ENCODE data around the gene TUBA3D. TPM values are rescaled to one million over a fixed set of nuclear protein-coding genes. Genes with fewer than 3 reads are reported as not detected.
"Not testable (repeated sequence)": the region's sequence is repeated elsewhere in the genome, so short reads cannot be mapped to it uniquely, and the experiment has no call there.

TUBA3D gene
- total and polyA plus RNA-seq, 10 of the 15 experiments (the other 5 are each of a cell fraction or from before 2014, with no cell fraction given): 0.04 to 0.37 (median 0.20) TPM; not detected in 6

DNA sequence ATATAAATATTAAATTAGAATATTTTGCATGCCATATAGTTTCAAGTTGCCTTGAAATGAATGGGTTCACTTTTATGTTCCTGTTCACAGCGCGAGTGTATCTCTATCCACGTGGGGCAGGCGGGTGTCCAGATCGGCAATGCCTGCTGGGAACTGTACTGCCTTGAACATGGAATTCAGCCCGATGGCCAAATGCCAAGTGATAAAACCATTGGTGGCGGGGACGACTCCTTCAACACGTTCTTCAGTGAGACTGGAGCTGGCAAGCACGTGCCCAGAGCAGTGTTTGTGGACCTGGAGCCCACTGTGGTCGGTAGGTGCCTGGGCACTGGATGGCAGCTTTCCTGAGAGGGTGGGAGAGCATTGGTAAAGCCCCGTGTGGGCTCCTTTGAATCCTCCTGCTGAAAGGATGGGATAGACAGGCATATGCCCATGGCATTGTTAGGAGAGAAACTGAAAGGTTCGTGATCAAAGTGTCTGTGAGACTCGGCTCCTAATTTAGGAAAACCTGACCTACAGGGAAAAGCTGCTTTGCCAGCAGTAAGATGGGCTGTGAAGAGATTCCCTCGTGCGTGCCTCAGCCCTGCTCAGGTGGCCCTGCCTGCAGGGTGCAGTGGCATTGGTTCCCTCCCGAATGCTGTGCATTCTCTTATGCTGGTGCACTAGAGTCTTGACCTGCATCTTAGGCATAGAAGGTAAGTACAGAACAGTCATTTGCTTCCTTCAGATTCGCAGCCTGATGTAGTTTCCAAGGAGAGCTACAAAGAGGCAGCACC lies 2.3 kb downstream of the TUBA3D start:
- SMC1A ChIA-PET (ENCODE audit: uncharacterized antibody, unreplicated experiment); CTCF ChIA-PET; H3K79me2 ChIP-seq (ENCODE audit: control insufficient read depth, insufficient read depth, low read length); POLR2A ChIA-PET; RAD21 ChIA-PET (ENCODE audit: unreplicated experiment); H3K27ac ChIP-seq (ENCODE audit: control insufficient read depth, insufficient read depth); intact Hi-C loops (cut with micrococcal nuclease; ENCODE audit: unreplicated experiment); in situ Hi-C loops (cut with MboI); H3K9ac ChIP-seq (ENCODE audit: control insufficient read depth, insufficient read depth, low read length); H3K4me2 ChIP-seq (ENCODE audit: control insufficient read depth, insufficient read depth); H2AFZ ChIP-seq (ENCODE audit: control insufficient read depth, low read depth, low read length); H3K9me3 ChIP-seq (replicated peaks; ENCODE audit: control insufficient read depth, insufficient read depth, low read length); H3K36me3 ChIP-seq (ENCODE audit: control insufficient read depth in 2 of 2, insufficient read depth in 2 of 2, low read length in 1 of 2); H3K4me1 ChIP-seq (ENCODE audit: control insufficient read depth, insufficient read depth, low read length); ATAC-seq; H4K20me1 ChIP-seq (ENCODE audit: control insufficient read depth, insufficient read depth); DNase-seq (ENCODE audit: low read depth, low spot score); FAIRE-seq; BruUV-seq (replicated peaks); H3K4me3 ChIP-seq; H3K27me3 ChIP-seq (replicated peaks in 1 of 2; ENCODE audit: control insufficient read depth in 2 of 2, insufficient read depth in 2 of 2, low read length in 1 of 2): not testable (repeated sequence)
- WGBS (ENCODE audit: insufficient coverage, insufficient replicate concordance, low lambda C conversion rate, missing lambda C conversion rate): 97% methylated on average over 15 of the region's 18 CpGs

DNA sequence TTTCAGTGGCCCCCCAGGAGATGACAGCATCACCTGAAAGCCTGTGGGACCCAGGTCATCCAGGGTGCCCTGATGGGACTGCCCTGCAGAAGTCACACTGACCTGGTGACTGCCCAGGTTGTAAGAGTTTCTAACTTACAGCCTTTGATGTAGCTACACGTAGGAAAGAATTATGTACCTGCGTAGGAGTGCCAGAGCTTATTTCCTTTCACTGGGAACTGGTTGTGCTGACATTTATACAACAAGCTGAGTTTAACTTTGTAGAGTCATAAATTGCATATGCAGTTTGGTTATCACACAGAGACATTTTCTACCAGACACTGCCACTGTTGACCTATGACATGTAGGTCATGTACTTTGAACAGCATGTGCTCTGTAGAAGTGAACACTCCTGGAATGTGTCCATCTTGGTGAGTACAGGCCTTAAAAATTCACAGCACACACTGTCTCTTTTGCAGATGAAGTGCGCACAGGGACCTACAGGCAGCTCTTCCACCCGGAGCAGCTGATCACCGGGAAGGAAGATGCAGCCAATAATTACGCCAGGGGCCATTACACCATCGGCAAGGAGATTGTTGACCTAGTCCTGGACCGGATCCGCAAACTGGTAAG lies 3.0 kb downstream of the TUBA3D start:
- H3K4me2 ChIP-seq (ENCODE audit: control insufficient read depth, insufficient read depth); FAIRE-seq; H3K4me3 ChIP-seq; RAD21 ChIA-PET (ENCODE audit: unreplicated experiment); H3K9me3 ChIP-seq (replicated peaks; ENCODE audit: control insufficient read depth, insufficient read depth, low read length); SMC1A ChIA-PET (ENCODE audit: uncharacterized antibody, unreplicated experiment); CTCF ChIA-PET; H2AFZ ChIP-seq (ENCODE audit: control insufficient read depth, low read depth, low read length); H4K20me1 ChIP-seq (ENCODE audit: control insufficient read depth, insufficient read depth); DNase-seq (ENCODE audit: low read depth, low spot score); H3K27ac ChIP-seq (ENCODE audit: control insufficient read depth, insufficient read depth); H3K36me3 ChIP-seq (ENCODE audit: control insufficient read depth in 2 of 2, insufficient read depth in 2 of 2, low read length in 1 of 2); H3K79me2 ChIP-seq (ENCODE audit: control insufficient read depth, insufficient read depth, low read length); BruUV-seq (replicated peaks); H3K27me3 ChIP-seq (replicated peaks in 1 of 2; ENCODE audit: control insufficient read depth in 2 of 2, insufficient read depth in 2 of 2, low read length in 1 of 2); in situ Hi-C loops (cut with MboI); ATAC-seq; H3K4me1 ChIP-seq (ENCODE audit: control insufficient read depth, insufficient read depth, low read length); H3K9ac ChIP-seq (ENCODE audit: control insufficient read depth, insufficient read depth, low read length); intact Hi-C loops (cut with micrococcal nuclease; ENCODE audit: unreplicated experiment); POLR2A ChIA-PET: not testable (repeated sequence)
- 98% methylated on average over 9 of the region's 9 CpGs for WGBS (ENCODE audit: insufficient coverage, insufficient replicate concordance, low lambda C conversion rate, missing lambda C conversion rate)

DNA sequence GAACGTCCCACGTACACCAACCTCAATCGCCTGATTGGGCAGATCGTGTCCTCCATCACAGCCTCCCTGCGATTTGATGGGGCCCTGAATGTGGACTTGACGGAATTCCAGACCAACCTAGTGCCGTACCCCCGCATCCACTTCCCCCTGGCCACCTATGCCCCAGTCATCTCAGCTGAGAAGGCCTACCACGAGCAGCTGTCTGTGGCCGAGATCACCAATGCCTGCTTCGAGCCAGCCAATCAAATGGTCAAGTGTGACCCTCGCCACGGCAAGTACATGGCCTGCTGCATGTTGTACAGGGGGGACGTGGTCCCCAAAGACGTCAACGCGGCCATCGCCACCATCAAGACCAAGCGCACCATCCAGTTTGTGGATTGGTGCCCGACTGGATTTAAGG lies 4.4 kb downstream of the TUBA3D start:
- H3K4me1 ChIP-seq (ENCODE audit: control insufficient read depth, insufficient read depth, low read length); in situ Hi-C loops (cut with MboI); H3K27me3 ChIP-seq (replicated peaks in 1 of 2; ENCODE audit: control insufficient read depth in 2 of 2, insufficient read depth in 2 of 2, low read length in 1 of 2); ATAC-seq; H3K9me3 ChIP-seq (replicated peaks; ENCODE audit: control insufficient read depth, insufficient read depth, low read length); POLR2A ChIA-PET; DNase-seq (ENCODE audit: low read depth, low spot score); H3K36me3 ChIP-seq (ENCODE audit: control insufficient read depth in 2 of 2, insufficient read depth in 2 of 2, low read length in 1 of 2); H3K4me2 ChIP-seq (ENCODE audit: control insufficient read depth, insufficient read depth); BruUV-seq (replicated peaks); H3K9ac ChIP-seq (ENCODE audit: control insufficient read depth, insufficient read depth, low read length); H4K20me1 ChIP-seq (ENCODE audit: control insufficient read depth, insufficient read depth); RAD21 ChIA-PET (ENCODE audit: unreplicated experiment); CTCF ChIA-PET; H2AFZ ChIP-seq (ENCODE audit: control insufficient read depth, low read depth, low read length); H3K4me3 ChIP-seq; H3K79me2 ChIP-seq (ENCODE audit: control insufficient read depth, insufficient read depth, low read length); SMC1A ChIA-PET (ENCODE audit: uncharacterized antibody, unreplicated experiment); H3K27ac ChIP-seq (ENCODE audit: control insufficient read depth, insufficient read depth); FAIRE-seq; intact Hi-C loops (cut with micrococcal nuclease; ENCODE audit: unreplicated experiment): not testable (repeated sequence)
- WGBS (ENCODE audit: insufficient coverage, insufficient replicate concordance, low lambda C conversion rate, missing lambda C conversion rate): 98% methylated on average over 17 of the region's 20 CpGs

DNA sequence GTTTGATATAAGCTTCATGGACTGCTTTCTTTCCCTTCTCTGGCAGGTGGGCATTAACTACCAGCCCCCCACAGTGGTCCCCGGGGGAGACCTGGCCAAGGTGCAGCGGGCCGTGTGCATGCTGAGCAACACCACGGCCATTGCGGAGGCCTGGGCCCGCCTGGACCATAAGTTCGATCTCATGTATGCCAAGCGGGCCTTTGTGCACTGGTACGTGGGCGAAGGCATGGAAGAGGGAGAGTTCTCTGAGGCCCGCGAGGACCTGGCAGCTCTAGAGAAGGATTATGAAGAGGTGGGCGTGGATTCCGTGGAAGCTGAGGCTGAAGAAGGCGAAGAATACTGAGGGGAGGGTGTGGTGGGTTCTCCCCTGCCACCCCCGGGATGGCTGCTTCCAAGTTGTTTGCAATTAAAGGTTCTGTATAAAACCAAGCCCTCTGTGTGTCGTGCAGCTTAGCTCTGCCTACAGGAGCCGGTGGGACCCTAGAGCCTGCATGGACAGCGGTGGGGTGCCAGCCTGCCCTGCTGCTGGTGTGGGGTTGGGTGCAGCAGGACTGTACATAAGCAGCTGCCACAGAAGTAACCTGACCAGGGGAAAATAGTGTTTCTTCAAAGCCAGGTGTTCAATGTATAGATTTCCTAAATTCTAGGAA lies 6.7 kb downstream of the TUBA3D start:
- H3K27me3 ChIP-seq (replicated peaks in 1 of 2; ENCODE audit: control insufficient read depth in 2 of 2, insufficient read depth in 2 of 2, low read length in 1 of 2); CTCF ChIA-PET; H3K36me3 ChIP-seq (ENCODE audit: control insufficient read depth in 2 of 2, insufficient read depth in 2 of 2, low read length in 1 of 2); H3K27ac ChIP-seq (ENCODE audit: control insufficient read depth, insufficient read depth); H4K20me1 ChIP-seq (ENCODE audit: control insufficient read depth, insufficient read depth); H3K79me2 ChIP-seq (ENCODE audit: control insufficient read depth, insufficient read depth, low read length); intact Hi-C loops (cut with micrococcal nuclease; ENCODE audit: unreplicated experiment); ATAC-seq; H3K4me2 ChIP-seq (ENCODE audit: control insufficient read depth, insufficient read depth); H3K4me1 ChIP-seq (ENCODE audit: control insufficient read depth, insufficient read depth, low read length); H3K4me3 ChIP-seq; RAD21 ChIA-PET (ENCODE audit: unreplicated experiment); POLR2A ChIA-PET; SMC1A ChIA-PET (ENCODE audit: uncharacterized antibody, unreplicated experiment); in situ Hi-C loops (cut with MboI); H3K9ac ChIP-seq (ENCODE audit: control insufficient read depth, insufficient read depth, low read length); FAIRE-seq; BruUV-seq (replicated peaks); DNase-seq (ENCODE audit: low read depth, low spot score); H3K9me3 ChIP-seq (replicated peaks; ENCODE audit: control insufficient read depth, insufficient read depth, low read length); H2AFZ ChIP-seq (ENCODE audit: control insufficient read depth, low read depth, low read length): not testable (repeated sequence)
- 98% methylated on average over 19 of the region's 19 CpGs for WGBS (ENCODE audit: insufficient coverage, insufficient replicate concordance, low lambda C conversion rate, missing lambda C conversion rate)
